Activated B cell treated with CpG ODN at 0.5 μM for 24 hours (primary cell): ENCODE measurements around the gene R3HCC1L. TPM values are rescaled to one million over a fixed set of nuclear protein-coding genes. Genes with fewer than 3 reads are reported as not detected.

Source experiments
- ATAC-seq: fragments of 200-7000 bp; cut with Tn5 transposase; one replicate; pipeline ENCODE4 v1.10.0; 2021; ENCODE audit warnings: low read depth, mild to moderate bottlenecking, moderate library complexity
- CTCF ChIA-PET: fragments of 350-600 bp; sonication (Branson Sonifier 250); formaldehyde crosslinking; loops from one replicate; lab custom pipeline; 2021; ENCODE audit warnings: antibody characterized with exemption; lab: Charles Lee
- POLR2A ChIA-PET: fragments of 350-600 bp; sonication (Branson Sonifier 250); formaldehyde crosslinking; loops from one replicate; lab custom pipeline; 2021; ENCODE audit warnings: antibody characterized with exemption; lab: Charles Lee
- DNase-seq: peaks from one replicate; pipeline ENCODE4 v3.0.0; 2022
- H3K27ac Mint-ChIP-seq: one replicate; pipeline ENCODE4 v1.8.0; 2020; ENCODE audit warnings: mixed read lengths
- H3K27me3 Mint-ChIP-seq: one replicate; pipeline ENCODE4 v1.8.0; 2021; ENCODE audit warnings: mixed read lengths
- H3K36me3 Mint-ChIP-seq: one replicate; pipeline ENCODE4 v1.8.0; 2021; ENCODE audit warnings: low read depth, mixed read lengths
- H3K4me1 Mint-ChIP-seq: one replicate; pipeline ENCODE4 v1.8.0; 2021; ENCODE audit warnings: mixed read lengths
- H3K4me3 Mint-ChIP-seq: one replicate; pipeline ENCODE4 v1.8.0; 2020; ENCODE audit warnings: mild to moderate bottlenecking, mixed read lengths
- H3K9me3 Mint-ChIP-seq: one replicate; pipeline ENCODE4 v1.8.0; 2020; ENCODE audit warnings: mixed read lengths
- CTCF ChIP-seq: fragments of 200-600 bp; IDR thresholded peaks from one replicate; pipeline ENCODE4 v1.8.0; 2022; ENCODE audit warnings: antibody characterized with exemption, mild to moderate bottlenecking
- intact Hi-C: fragments of 100-400 bp; cut with micrococcal nuclease; formaldehyde crosslinking; loops from one replicate; pipeline ENCODE4 v1.15.1; 2024
- total RNA-seq: library from RNA; stranded (reverse); gene quantifications from 2 replicates; pipeline ENCODE4 v1.2.3, GENCODE V29; 2022

The R3HCC1L gene
- total RNA-seq, 1 donor from 2014 or later, result 24.4 TPM

GRCh38 chr10:98201760-98202159, 67.3 kb downstream of the R3HCC1L start:
- DNase-seq, result no peak
- CTCF ChIA-PET, result no interaction called here
- POLR2A ChIA-PET, result no interaction called here
- Mint-ChIP-seq H3K36me3 (peaks cover 16% of the 10 kb centered on the region), H3K4me3 (no peak overlapping the region), H3K9me3 (no peaks in the 10 kb centered on the region), H3K27ac (no peak overlapping the region), H3K27me3 (no peaks in the 10 kb centered on the region), H3K4me1 (peaks cover 7% of the 10 kb centered on the region)
- intact Hi-C loops, result no loop called here
- no peak for TF ChIP-seq CTCF
- ATAC-seq, result no peak

- CTCF ChIA-PET, result no interaction called here
- intact Hi-C loops, result no loop called here
- Mint-ChIP-seq H3K9me3 (no peaks in the 10 kb centered on the region), H3K4me1 (peaks cover 5% of the 10 kb centered on the region), H3K36me3 (peaks cover 16% of the 10 kb centered on the region), H3K4me3 (no peak overlapping the region), H3K27ac (no peak overlapping the region), H3K27me3 (no peaks in the 10 kb centered on the region)
- POLR2A ChIA-PET, result no interaction called here
- no peak for DNase-seq
- no peak for ATAC-seq
- no peak for TF ChIP-seq CTCF
These were observed 67.9 kb downstream of the R3HCC1L start for GRCh38 chr10:98202378-98202777.

GRCh38 chr10:98205351-98205750, 70.9 kb downstream of the R3HCC1L start:
- POLR2A ChIA-PET, result no interaction called here
- no peak for ATAC-seq
- H3K4me1 Mint-ChIP-seq, result no peaks in the 10 kb centered on the region

GRCh38 chr10:98208925-98209324, 74.5 kb downstream of the R3HCC1L start:
- Mint-ChIP-seq H3K27me3 (no peaks in the 10 kb centered on the region), H3K36me3 (peaks cover 41% of the 10 kb centered on the region), H3K4me3 (no peak overlapping the region), H3K27ac (no peak overlapping the region), H3K4me1 (peaks cover 20% of the 10 kb centered on the region), H3K9me3 (no peaks in the 10 kb centered on the region)
- ATAC-seq, result no peak
- DNase-seq, result no peak
- POLR2A ChIA-PET, result no interaction called here
- CTCF ChIA-PET, result no interaction called here
- TF ChIP-seq CTCF, result no peak
- intact Hi-C loops, result no loop called here

More at GRCh38 chr10:98205351-98205750, 70.9 kb downstream of the R3HCC1L start:
- CTCF ChIA-PET, result no interaction called here
- H3K36me3 Mint-ChIP-seq, result peaks cover 33% of the 10 kb centered on the region
- no peak overlapping the region for H3K27ac Mint-ChIP-seq
- no peaks in the 10 kb centered on the region for H3K9me3 Mint-ChIP-seq
- no peaks in the 10 kb centered on the region for H3K27me3 Mint-ChIP-seq
- no peak for DNase-seq
- no peak for TF ChIP-seq CTCF
- intact Hi-C loops, result no loop called here
- H3K4me3 Mint-ChIP-seq, result no peak overlapping the region

- H3K27me3 Mint-ChIP-seq, result no peaks in the 10 kb centered on the region
- H3K27ac Mint-ChIP-seq, result no peak overlapping the region
- ATAC-seq (no peak), DNase-seq (no peak)
- H3K36me3 Mint-ChIP-seq, result peaks cover 41% of the 10 kb centered on the region
- peaks cover 23% of the 10 kb centered on the region for H3K4me1 Mint-ChIP-seq
- no peak overlapping the region for H3K4me3 Mint-ChIP-seq
- TF ChIP-seq CTCF, result no peak
- intact Hi-C loops, result no loop called here
- POLR2A ChIA-PET, result no interaction called here
- no peaks in the 10 kb centered on the region for H3K9me3 Mint-ChIP-seq
- CTCF ChIA-PET, result no interaction called here
These were observed 75.0 kb downstream of the R3HCC1L start for GRCh38 chr10:98209441-98209840.
